GM19438 (cell line): ENCODE measurements around the gene MCRIP1.
A peak's percentile ranks its signal among the peaks of the same experiment; 100 is the strongest.
"Not testable (repeated sequence)": the region's sequence is repeated elsewhere in the genome, so short reads cannot be mapped to it uniquely, and the experiment has no call there.

Experiments
- ATAC-seq: cut with Tn5 transposase; IDR thresholded peaks from one replicate; pipeline ENCODE4 v1.9.1; 2021; ENCODE audit warnings: low read depth; ENCODE audit not compliant: unreplicated experiment

The MCRIP1 gene

GRCh38 chr17:81842725-81843504, 9.8 kb upstream of the MCRIP1 start:
- ATAC-seq = no peak

- no peak for ATAC-seq
Measured at GRCh38 chr17:81842378-81842724, 9.3 kb upstream of the MCRIP1 start.

GRCh38 chr17:81841866-81842265, 8.8 kb upstream of the MCRIP1 start:
- ATAC-seq = no peak

GRCh38 chr17:81840826-81841778, 8.0 kb upstream of the MCRIP1 start:
- ATAC-seq = no peak

- not testable (repeated sequence) for ATAC-seq
Measured at GRCh38 chr17:81840059-81840458, 7.0 kb upstream of the MCRIP1 start.

- no peak for ATAC-seq
Measured at GRCh38 chr17:81839301-81839700, 6.2 kb upstream of the MCRIP1 start.

GRCh38 chr17:81838753-81839255, 5.7 kb upstream of the MCRIP1 start:
- ATAC-seq = no peak

GRCh38 chr17:81837641-81838040, 4.5 kb upstream of the MCRIP1 start:
- ATAC-seq = no peak

GRCh38 chr17:81834831-81835267, 1.8 kb upstream of the MCRIP1 start, which contains the start of gene PPP1R27:
Gene PPP1R27, minus strand, starts transcription at chr17:81835050. Its CDS starts 97 bp downstream, at chr17:81834953.
- ATAC-seq = no peak

GRCh38 chr17:81833921-81834830, 1.1 kb upstream of the MCRIP1 start:
- ATAC-seq = no peak

GRCh38 chr17:81832608-81833159, 407 bp downstream of the MCRIP1 start:
- peak; percentile 19 for ATAC-seq

GRCh38 chr17:81831957-81832607, 1.0 kb downstream of the MCRIP1 start:
- no peak for ATAC-seq

- ATAC-seq = no peak
Measured at GRCh38 chr17:81831563-81831956, 1.5 kb downstream of the MCRIP1 start.

GRCh38 chr17:81829858-81830257, 3.2 kb downstream of the MCRIP1 start:
- no peak for ATAC-seq

GRCh38 chr17:81828656-81829055, 4.4 kb downstream of the MCRIP1 start:
- no peak for ATAC-seq

GRCh38 chr17:81825841-81826466, 7.1 kb downstream of the MCRIP1 start:
- no peak for ATAC-seq

- ATAC-seq = no peak
Measured at GRCh38 chr17:81824595-81824994, 8.5 kb downstream of the MCRIP1 start.

GRCh38 chr17:81823820-81824550, 9.1 kb downstream of the MCRIP1 start:
- no peak for ATAC-seq
